GM21529 (cell line): ENCODE measurements around the gene DAW1.

Experiments used
- ATAC-seq: cut with Tn5 transposase; IDR thresholded peaks from one replicate; pipeline ENCODE4 v1.9.1; 2021; ENCODE audit not compliant: unreplicated experiment

DAW1 gene

DNA sequence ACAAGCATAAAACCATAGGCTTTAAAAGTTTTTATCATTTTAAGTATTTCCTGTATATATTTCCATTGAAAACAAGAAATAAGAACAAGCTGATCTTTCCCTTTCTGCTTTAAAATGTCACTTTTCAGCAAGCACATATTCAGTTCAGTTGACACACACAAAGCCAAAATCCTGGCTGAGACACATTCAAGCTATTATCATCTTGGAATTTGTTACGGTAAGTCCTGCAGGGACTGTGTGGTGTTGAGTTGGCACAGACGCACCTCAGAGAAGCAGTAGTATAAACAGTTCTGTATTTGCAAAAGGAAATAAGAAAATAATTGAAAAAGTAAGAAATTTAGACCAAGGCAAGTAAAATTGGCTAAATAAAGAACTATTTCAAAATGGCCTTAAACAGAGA is 10.4 kb upstream of the DAW1 start:
- no peak for ATAC-seq

DNA sequence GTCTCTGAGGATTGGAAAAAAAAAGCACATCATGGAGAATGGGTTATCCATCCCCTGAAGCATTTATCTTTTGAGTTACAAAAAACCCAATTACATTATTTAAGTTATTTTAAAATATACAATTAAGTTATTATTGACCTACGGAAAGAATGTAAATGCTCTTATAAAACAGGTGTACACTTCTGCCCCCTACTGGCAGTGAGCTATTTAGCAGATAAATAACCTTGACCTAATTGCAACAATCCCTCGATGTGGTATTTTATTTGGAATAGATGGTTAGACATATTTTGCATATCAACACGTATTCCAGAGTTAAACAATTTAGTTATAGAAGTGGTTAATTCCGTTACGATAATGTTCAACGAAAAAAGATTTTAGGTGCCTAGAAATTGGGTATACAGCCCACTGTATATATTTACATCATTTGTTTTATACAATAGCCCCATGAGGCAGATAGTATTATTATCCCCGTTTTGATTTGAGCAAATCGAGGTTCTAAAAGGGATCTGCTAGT is 9.1 kb upstream of the DAW1 start:
- ATAC-seq: no peak

GRCh38 chr2:227862741-227863588 is 8.5 kb upstream of the DAW1 start:
- ATAC-seq: no peak

DNA sequence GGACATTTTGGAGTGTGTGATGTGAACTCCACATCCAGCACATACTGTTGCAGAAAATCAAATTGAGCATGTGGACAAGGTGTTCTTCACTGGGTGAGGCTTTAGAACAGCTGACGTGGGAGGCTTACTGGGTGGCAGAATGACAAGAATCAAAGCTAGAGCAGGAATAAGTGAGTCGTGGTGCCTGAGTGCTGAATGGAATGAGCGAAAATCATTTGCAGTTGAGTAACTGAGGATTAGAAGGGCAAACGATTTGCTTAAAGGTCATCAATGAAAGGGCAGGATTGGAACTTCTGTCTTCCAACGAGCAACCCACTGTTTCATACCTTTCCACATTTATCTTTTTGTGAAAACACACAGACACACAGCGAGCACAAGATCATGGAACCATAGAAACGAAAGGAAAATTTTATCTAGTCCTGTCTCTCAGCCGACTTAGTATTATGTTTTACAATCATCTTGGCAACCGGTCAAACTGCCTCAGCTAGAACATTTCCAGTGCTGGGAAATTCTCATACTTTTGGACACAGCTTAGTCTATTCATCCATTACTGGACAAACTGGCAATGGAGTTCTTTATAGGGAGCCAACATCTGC is 7.2 kb upstream of the DAW1 start:
- no peak for ATAC-seq

GRCh38 chr2:227865291-227865690 is 6.1 kb upstream of the DAW1 start:
- ATAC-seq: no peak

DNA sequence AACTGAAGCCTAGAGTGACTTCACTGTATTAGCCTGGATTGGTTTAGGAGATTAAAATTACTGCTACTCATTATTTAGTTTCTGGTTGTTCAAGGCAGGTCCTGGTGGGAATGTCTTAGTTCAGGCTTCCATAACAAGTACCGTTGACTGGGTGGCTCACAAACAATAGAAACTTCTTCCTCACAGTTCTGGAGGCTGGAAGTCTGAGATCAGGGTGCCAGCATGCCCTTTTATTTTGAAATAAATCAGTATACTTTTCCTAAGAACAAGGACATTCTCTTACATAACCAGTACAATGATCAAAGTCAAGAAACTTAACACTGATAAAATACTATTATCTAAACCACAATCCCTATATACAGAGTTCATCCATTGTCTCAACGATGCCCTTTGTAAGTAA is 4.0 kb upstream of the DAW1 start:
- no peak for ATAC-seq

DNA sequence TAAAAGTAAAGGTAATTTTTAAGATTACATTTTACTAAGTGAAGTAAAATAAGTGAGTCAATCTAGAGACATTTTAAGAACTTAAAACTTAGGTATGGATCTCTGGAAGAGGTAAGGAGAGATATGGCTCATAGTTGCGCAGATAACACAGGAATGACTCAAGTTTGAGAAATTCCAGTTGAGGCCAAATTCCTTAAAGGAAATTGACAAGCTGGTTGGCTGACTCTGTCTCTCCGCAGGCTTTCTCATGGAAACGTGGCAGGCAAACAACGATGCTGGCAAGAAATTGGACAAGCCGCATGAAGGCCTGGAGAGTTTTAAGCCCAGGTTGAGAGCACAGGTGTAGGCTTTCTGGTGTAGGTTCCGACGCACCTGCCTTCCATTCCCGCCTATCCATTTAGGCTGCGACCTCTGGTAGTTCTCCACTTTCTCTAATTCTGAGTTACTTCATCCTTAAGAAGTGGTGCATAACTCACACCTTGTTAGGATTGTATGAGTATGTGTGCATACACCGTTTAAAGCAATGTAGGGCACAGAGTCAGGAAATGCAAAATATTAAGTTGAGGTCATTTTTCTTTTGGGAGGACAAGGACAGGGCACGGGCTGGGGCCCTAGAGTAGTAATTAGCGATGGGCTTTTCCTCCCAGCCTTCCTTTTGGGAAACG is 589 bp upstream of the DAW1 start:
- ATAC-seq: no peak

GRCh38 chr2:227872676-227873075 is 1.2 kb downstream of the DAW1 start:
- no peak for ATAC-seq

DNA sequence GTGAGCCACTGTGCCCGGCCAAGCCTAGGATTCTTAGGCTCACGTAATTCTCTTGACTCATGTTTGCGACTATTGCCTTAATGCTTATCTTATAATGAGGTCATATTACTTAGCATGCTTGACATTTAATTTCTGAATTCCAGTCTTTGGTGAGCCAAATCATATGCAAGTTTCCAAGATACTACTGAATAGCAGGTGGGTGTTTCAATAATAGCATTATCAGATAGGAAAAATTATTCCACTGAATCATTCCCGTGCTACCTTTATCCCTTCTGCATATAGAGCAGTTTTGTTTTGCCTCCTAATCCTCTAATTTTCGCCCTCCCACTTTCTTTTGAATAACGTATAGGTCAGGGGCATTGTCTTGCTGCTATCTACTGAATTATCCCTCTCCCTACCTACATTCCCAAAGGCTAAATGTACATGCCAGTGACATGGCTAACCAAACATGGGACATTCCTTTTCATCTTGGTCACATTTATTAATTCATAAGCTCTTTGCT is 4.9 kb downstream of the DAW1 start:
- no peak for ATAC-seq

DNA sequence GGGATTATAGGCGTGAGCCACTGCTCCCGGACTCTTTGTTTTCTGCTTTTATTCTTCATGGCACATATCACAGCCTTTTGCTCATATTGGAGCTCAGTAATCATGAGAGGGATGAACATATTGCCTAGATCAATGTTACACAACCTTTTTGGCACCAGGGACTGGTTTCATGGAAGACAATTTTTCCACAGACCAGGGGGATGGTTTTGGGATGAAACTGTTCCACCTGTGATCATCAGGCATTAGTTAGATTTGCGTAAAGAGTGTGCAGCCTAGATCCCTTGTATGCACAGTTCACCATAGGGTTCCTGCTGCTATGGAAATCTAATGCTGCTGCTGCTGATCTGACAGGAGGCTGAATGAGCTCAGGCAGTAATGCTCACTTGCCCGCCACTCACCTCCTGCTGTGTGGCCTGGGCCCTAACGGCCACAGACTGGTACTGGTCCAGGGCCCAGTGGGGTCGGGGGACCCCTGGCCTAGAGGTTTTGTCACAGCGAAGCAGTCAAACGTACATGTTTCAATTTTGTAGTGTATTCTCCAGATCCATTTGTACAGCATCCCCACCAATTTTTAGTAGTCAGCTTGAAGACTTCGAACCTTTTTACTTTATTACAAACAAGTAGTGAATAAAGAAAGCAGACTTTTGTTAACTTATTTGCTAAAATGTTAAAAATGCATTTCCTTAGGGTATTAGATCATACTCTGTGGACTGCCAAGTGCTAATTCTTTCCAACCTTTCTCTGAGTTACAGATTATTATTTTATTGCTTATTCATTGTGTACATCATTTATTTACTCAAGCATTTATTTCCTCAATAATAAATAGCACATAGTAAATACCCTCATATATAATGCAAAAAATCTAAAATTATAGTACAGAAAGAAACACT is 6.2 kb downstream of the DAW1 start:
- no peak for ATAC-seq

- ATAC-seq: no peak
Observed at GRCh38 chr2:227880460-227880859, 9.0 kb downstream of the DAW1 start.

DNA sequence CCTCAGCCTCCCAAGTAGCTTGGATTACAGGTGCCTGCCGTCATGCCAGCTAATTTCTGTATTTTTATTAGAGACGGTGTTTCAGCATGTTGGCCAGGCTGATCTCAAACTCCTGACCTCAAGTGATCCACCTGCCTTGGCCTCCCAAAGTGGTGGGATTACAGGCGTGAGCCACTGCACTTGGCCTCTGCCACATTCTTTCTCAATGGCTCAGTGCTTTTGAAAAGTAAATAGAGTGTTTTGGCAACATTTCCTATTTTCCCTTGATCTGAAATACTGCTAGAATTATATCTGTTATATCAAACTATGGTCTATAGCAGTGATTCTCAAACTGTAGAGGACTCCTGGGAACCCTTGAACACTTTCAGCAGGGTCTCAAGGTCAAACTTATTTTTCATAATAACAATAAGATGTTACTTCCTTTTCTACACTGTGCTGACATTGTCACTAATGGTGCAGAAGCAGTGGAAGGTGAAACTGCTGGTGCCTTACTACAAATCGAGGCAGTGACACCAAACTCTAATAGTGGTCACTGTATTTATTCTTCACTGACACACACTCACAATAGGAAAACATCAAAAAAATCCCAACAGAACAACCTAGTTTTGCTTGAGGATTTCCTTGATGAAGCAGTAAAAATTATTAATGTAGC is 10.6 kb downstream of the DAW1 start:
- ATAC-seq: no peak

- peak; percentile 98 for ATAC-seq
Observed at GRCh38 chr2:227884511-227884947, 13.1 kb downstream of the DAW1 start.

DNA sequence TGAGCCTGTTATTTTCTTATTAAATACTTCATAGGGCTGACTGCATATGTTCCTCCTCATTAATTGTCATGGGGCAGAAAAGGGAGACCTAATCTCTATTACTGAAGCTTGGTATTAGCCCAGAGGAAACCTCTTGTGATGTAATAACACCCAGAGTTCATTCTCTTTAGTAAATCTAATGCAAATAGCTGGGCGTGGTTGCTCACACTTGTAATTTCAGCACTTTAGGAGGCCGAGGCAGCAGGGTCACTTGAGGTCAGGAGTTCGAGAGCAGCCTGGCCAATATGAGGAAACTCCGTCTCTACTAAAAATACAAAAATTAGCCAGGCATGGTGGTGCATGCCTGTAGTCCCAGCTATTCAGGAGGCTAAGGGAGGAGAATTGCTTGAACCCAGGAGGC is 14.7 kb downstream of the DAW1 start:
- ATAC-seq: no peak

DNA sequence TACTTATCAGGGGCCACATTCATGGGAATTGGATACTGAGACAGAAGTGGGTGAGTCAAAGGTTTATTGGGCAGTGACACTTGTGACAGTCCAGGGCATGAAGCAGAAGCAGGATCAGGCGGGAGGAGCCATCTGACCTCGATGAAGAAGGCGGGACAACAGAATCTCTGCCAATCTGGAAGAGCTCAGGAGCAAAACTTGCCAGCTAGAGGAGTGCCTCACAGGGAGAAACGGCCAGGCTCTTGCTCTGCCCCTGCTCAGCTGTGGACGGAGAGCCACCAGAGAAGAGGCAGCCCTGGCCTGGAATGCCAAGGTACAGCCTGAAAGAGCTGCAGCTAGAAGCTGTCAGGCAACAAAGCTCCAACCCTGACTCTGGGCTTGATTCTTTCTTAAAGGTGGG is 16.9 kb downstream of the DAW1 start:
- no peak for ATAC-seq

DNA sequence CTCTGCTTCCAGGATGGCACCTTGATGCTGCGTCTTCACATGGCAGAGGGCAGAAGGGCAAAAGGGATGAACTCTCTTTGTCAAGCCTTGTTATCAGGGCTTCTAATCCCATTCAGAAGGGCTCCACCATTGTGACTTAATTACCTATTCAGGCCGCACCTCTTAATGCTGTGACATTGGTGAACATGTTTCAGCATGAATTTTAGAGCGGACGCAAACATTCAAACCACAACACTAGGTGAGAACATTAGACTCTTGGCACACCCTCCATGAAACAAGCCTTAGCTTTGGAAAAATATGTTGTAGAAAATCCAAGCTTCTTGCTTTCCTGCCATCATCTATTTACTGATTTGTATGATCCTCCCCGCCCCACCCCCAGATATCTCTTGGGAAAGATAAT is 17.9 kb downstream of the DAW1 start:
- no peak for ATAC-seq

- ATAC-seq: peak; percentile 78
Observed at GRCh38 chr2:227890495-227891079, 19.2 kb downstream of the DAW1 start.

- no peak for ATAC-seq
Observed at GRCh38 chr2:227891673-227892072, 20.2 kb downstream of the DAW1 start.

GRCh38 chr2:227903381-227903780 is 31.9 kb downstream of the DAW1 start:
- ATAC-seq: no peak

- no peak for ATAC-seq
Observed at GRCh38 chr2:227906991-227907390, 35.6 kb downstream of the DAW1 start.
